Measurements from ENCODE around the gene FSTL3. TPM values are rescaled to one million over a fixed set of nuclear protein-coding genes. Genes with fewer than 3 reads are reported as not detected.

The FSTL3 gene
- total RNA-seq, 1 experiment from 2014 or later, result 43.3 TPM

- no peak for DNase-seq (ENCODE audit: extremely low read depth, low read depth)
These were observed 53.9 kb downstream of the FSTL3 start for GRCh38 chr19:729965-730668.

GRCh38 chr19:731000-731399 is 54.8 kb downstream of the FSTL3 start:
- no peak for DNase-seq (ENCODE audit: extremely low read depth, low read depth)

- DNase-seq (ENCODE audit: extremely low read depth, low read depth), result no peak
These were observed 56.2 kb downstream of the FSTL3 start for GRCh38 chr19:732148-733069.

Other genes starting within 250 kb of the FSTL3 start
- gene SHC2, start 215.4 kb upstream of the FSTL3 start, total RNA-seq (2014; rRNA removed; shearing (Covaris generic)), result 0.58 and 1.1 TPM in 2 replicates
- not detected in 2 replicates for gene MADCAM1, start 179.9 kb upstream of the FSTL3 start, total RNA-seq (2014; rRNA removed; shearing (Covaris generic))
- gene TPGS1, start 168.9 kb upstream of the FSTL3 start, total RNA-seq (2014; rRNA removed; shearing (Covaris generic)), result 10.5 and 14.6 TPM in 2 replicates
- 60.6 and 66.0 TPM in 2 replicates for gene CDC34, start 144.6 kb upstream of the FSTL3 start, total RNA-seq (2014; rRNA removed; shearing (Covaris generic))
- gene GZMM, start 132.3 kb upstream of the FSTL3 start, total RNA-seq (2014; rRNA removed; shearing (Covaris generic)), result not detected in 2 replicates
- gene BSG, start 103.8 kb upstream of the FSTL3 start, total RNA-seq (2014; rRNA removed; shearing (Covaris generic)), result 614 and 702 TPM in 2 replicates
- gene HCN2, start 86.5 kb upstream of the FSTL3 start, total RNA-seq (2014; rRNA removed; shearing (Covaris generic)), result 0.45 and 0.63 TPM in 2 replicates
- gene POLRMT, start 42.9 kb upstream of the FSTL3 start, total RNA-seq (2014; rRNA removed; shearing (Covaris generic)), result 25.0 and 29.9 TPM in 2 replicates
- gene FGF22, start 36.5 kb upstream of the FSTL3 start, total RNA-seq (2014; rRNA removed; shearing (Covaris generic)), result not detected in 2 replicates
- gene RNF126, start 13.2 kb upstream of the FSTL3 start, total RNA-seq (2014; rRNA removed; shearing (Covaris generic)), result 27.0 and 33.5 TPM in 2 replicates
- gene PRSS57, start 19.1 kb downstream of the FSTL3 start, total RNA-seq (2014; rRNA removed; shearing (Covaris generic)), result not detected in 2 replicates
- gene PALM, start 32.5 kb downstream of the FSTL3 start, total RNA-seq (2014; rRNA removed; shearing (Covaris generic)), result 4.2 and 7.6 TPM in 2 replicates
- 24.1 and 30.1 TPM in 2 replicates for gene MISP, start 74.7 kb downstream of the FSTL3 start, total RNA-seq (2014; rRNA removed; shearing (Covaris generic))
- gene PTBP1, start 121.1 kb downstream of the FSTL3 start, total RNA-seq (2014; rRNA removed; shearing (Covaris generic)), result 236 and 249 TPM in 2 replicates
- 2.6 and 3.0 TPM in 2 replicates for gene PLPPR3, start 145.6 kb downstream of the FSTL3 start, total RNA-seq (2014; rRNA removed; shearing (Covaris generic))
- gene AZU1, start 151.4 kb downstream of the FSTL3 start, total RNA-seq (2014; rRNA removed; shearing (Covaris generic)), result 0.35 TPM in 1 of 2 replicates, not detected in the other
- 0.50 and 1.4 TPM in 2 replicates for gene PRTN3, start 164.6 kb downstream of the FSTL3 start, total RNA-seq (2014; rRNA removed; shearing (Covaris generic))
- 0.40 TPM in 1 of 2 replicates, not detected in the other for gene ELANE, start 175.9 kb downstream of the FSTL3 start, total RNA-seq (2014; rRNA removed; shearing (Covaris generic))
- 9.2 and 14.1 TPM in 2 replicates for gene CFD, start 183.3 kb downstream of the FSTL3 start, total RNA-seq (2014; rRNA removed; shearing (Covaris generic))
- gene MED16, start 216.8 kb downstream of the FSTL3 start, total RNA-seq (2014; rRNA removed; shearing (Covaris generic)), result 10.3 and 12.3 TPM in 2 replicates
- gene RNU6-9, start 217.1 kb downstream of the FSTL3 start, total RNA-seq (2014; rRNA removed; shearing (Covaris generic)), result not detected in 2 replicates
- gene R3HDM4, start 236.8 kb downstream of the FSTL3 start, total RNA-seq (2014; rRNA removed; shearing (Covaris generic)), result 28.6 and 35.1 TPM in 2 replicates
- gene KISS1R, start 240.9 kb downstream of the FSTL3 start, total RNA-seq (2014; rRNA removed; shearing (Covaris generic)), result not detected in 2 replicates
- gene ARID3A, start 249.6 kb downstream of the FSTL3 start, total RNA-seq (2014; rRNA removed; shearing (Covaris generic)), result 4.9 and 5.4 TPM in 2 replicates

All from NCI-H460 (cell line).